SU-DHL-6 (cell line): ENCODE measurements around the gene GARIN5B.
A peak's percentile ranks its signal among the peaks of the same experiment; 100 is the strongest.

Experiments
- H2AFZ ChIP-seq: fragments of 200-600 bp; sonication (generic); 2 replicates; pipeline ENCODE4 v1.6.1; 2014; ENCODE audit warnings: low read depth, mild to moderate bottlenecking, moderate library complexity, mixed read lengths, antibody characterized with exemption, low read length; ENCODE audit not compliant: severe bottlenecking
- H3F3A ChIP-seq: fragments of 200-600 bp; shearing (Covaris generic); 2 replicates; pipeline ENCODE4 v1.6.0; 2016; ENCODE audit warnings: antibody characterized with exemption, mild to moderate bottlenecking; ENCODE audit not compliant: insufficient read depth
- H3K27ac ChIP-seq: fragments of 200-600 bp; sonication (generic); 2 replicates; pipeline ENCODE4 v1.5.1; 2016; ENCODE audit warnings: low read depth, mild to moderate bottlenecking, low read length, moderate library complexity, mixed read lengths
- H3K27me3 ChIP-seq: fragments of 200-600 bp; sonication (generic), shearing (Covaris generic); 2 replicates; pipeline ENCODE4 v1.6.0; 2014; ENCODE audit warnings: mild to moderate bottlenecking, low read length
- H3K36me3 ChIP-seq: fragments of 200-600 bp; sonication (generic); 2 replicates; pipeline ENCODE4 v1.6.1; 2014; ENCODE audit warnings: mild to moderate bottlenecking, low read length, mixed read lengths
- H3K4me2 ChIP-seq: fragments of 300-600, 200-600 bp; shearing (Covaris generic), sonication (generic); 2 replicates; pipeline ENCODE4 v1.6.0; 2014; ENCODE audit warnings: low read length, low read depth, mild to moderate bottlenecking; ENCODE audit not compliant: poor library complexity, severe bottlenecking
- H3K4me3 ChIP-seq: fragments of 200-600 bp; sonication (generic); 2 replicates; pipeline ENCODE4 v1.5.1; 2014; ENCODE audit warnings: antibody characterized with exemption, low read length, mild to moderate bottlenecking, mixed read lengths; ENCODE audit not compliant: insufficient read depth, poor library complexity, severe bottlenecking
- H3K79me2 ChIP-seq: fragments of 200-600 bp; sonication (generic); 2 replicates; pipeline ENCODE4 v1.6.1; 2014; ENCODE audit warnings: mild to moderate bottlenecking, low read length, moderate library complexity; ENCODE audit not compliant: insufficient read depth
- H3K9ac ChIP-seq: fragments of 200-600 bp; sonication (generic); 2 replicates; pipeline ENCODE4 v1.7.0; 2014; ENCODE audit warnings: mild to moderate bottlenecking, low read length
- H3K9me2 ChIP-seq: fragments of 200-600 bp; sonication (generic); replicated peaks from 2 replicates; pipeline ENCODE4 v1.6.1; 2014; ENCODE audit warnings: low read length; ENCODE audit not compliant: insufficient read depth
- H3K9me3 ChIP-seq: fragments of 200-600 bp; sonication (generic); 2 replicates; pipeline ENCODE4 v1.6.1; 2014; ENCODE audit warnings: low read length, mixed read lengths; ENCODE audit not compliant: insufficient read depth
- H4K20me1 ChIP-seq: fragments of 200-600 bp; sonication (generic); 2 replicates; pipeline ENCODE4 v1.6.1; 2014; ENCODE audit warnings: low read depth, mild to moderate bottlenecking, antibody characterized with exemption, low read length, moderate library complexity, mixed read lengths
- EZH2phosphoT487 ChIP-seq: fragments of 200-600 bp; sonication (generic), shearing (Covaris generic); conservative IDR thresholded peaks from 2 replicates; pipeline ENCODE4 v1.6.1; 2018; ENCODE audit warnings: mild to moderate bottlenecking, antibody characterized with exemption, low read length, moderate library complexity, mixed read lengths
- TF ChIP-seq, protein P1 (sequence below): fragments of 200-600 bp; sonication (generic); IDR thresholded peaks from one replicate; pipeline ENCODE4 v1.5.1; 2017; ENCODE audit warnings: antibody characterized with exemption, mild to moderate bottlenecking, low read length, moderate library complexity; ENCODE audit not compliant: insufficient read depth, poor library complexity, severe bottlenecking

GARIN5B gene

DNA sequence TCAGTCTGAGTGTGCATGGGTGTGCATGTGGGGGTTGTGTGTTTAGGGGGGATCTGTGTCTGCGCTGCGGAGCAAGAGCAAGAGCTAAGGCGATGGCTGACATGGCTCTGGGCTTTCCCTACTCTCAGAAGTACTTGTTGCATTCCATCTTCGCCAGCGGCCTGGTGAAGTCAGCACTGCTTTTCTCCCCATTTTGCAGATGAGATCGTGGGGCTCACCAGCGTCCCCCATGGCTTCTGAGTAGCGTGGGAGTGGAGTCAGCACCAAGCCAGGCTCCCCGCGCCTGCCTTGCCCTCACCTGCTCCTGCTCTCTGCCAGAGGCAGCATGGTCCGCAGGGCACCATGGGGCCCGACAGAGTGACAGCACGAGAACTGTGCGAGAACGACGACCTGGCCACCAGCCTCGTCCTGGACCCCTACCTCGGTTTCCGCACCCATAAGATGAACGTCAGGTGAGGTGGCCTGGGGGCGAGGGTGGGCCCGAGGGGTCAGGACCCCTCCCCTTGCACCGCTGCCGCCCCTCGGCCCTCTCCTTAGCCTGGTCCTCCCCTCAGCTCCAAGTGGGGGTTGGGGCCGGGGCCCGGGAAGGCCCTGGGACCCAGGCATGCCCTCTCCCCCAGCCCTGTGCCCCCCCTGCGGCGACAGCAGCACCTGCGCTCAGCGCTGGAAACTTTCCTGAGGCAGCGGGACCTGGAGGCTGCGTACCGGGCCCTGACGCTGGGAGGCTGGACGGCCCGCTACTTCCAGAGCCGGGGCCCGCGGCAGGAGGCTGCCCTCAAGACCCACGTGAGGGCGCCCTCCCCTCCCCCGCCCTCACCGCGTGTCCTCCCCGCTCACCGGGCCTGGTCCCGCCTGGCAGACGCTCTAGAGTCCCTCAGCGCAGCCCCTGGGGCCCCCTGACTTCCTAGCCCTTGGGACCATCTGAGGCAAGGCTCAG lies 21.2 kb downstream of the GARIN5B start:
- H4K20me1 ChIP-seq: no peaks in the 10 kb centered on the region
- peak overlapping the region; percentile 87 for H3K4me3 ChIP-seq
- H3K27me3 ChIP-seq: no peaks in the 10 kb centered on the region
- H3K4me2 ChIP-seq: peak overlapping the region; percentile 97
- no peaks in the 10 kb centered on the region for H3K9me3 ChIP-seq
- H3K79me2 ChIP-seq: 0 out of 2 replicates have a peak, but pooled peaks cover 8% of the 10 kb centered on the region
- H3K36me3 ChIP-seq: no peaks in the 10 kb centered on the region
- H3K9me2 ChIP-seq: no peaks in the 10 kb centered on the region
- no peaks in the 10 kb centered on the region for H3F3A ChIP-seq
- H3K27ac ChIP-seq: no peak overlapping the region
- no peak overlapping the region for H2AFZ ChIP-seq
- TF ChIP-seq EZH2phosphoT487: no peak
- TF ChIP-seq, protein P1, sequence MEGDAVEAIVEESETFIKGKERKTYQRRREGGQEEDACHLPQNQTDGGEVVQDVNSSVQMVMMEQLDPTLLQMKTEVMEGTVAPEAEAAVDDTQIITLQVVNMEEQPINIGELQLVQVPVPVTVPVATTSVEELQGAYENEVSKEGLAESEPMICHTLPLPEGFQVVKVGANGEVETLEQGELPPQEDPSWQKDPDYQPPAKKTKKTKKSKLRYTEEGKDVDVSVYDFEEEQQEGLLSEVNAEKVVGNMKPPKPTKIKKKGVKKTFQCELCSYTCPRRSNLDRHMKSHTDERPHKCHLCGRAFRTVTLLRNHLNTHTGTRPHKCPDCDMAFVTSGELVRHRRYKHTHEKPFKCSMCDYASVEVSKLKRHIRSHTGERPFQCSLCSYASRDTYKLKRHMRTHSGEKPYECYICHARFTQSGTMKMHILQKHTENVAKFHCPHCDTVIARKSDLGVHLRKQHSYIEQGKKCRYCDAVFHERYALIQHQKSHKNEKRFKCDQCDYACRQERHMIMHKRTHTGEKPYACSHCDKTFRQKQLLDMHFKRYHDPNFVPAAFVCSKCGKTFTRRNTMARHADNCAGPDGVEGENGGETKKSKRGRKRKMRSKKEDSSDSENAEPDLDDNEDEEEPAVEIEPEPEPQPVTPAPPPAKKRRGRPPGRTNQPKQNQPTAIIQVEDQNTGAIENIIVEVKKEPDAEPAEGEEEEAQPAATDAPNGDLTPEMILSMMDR: no peak
- H3K9ac ChIP-seq: peak overlapping the region; percentile 88

DNA sequence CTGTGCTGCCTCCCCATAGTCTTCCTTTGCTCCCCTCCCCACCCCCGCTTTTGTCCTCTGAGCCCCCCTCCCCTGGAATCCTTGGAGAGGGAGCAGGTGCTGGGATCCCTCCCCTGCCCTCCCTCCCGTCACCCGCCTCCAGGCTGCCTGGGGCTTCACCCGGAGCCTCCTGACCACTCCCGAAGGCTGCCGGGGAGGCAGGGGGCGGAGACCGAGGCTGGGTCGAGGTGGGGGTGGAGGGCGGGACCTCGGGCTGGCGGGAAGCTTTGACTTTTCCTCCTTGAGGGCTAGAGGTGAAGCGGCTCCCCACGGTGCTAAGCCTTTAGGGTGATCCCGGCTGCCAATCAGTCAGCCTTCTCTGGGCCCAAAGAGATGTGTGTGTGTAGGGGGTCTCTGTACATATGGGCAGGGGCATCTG lies 21.9 kb downstream of the GARIN5B start:
- Histone ChIP-seq H3K9ac (peak overlapping the region; percentile 88), H3F3A (no peaks in the 10 kb centered on the region), H3K27ac (peak overlapping the region; percentile 65; the same call in 1 of the 2 replicates), H3K79me2 (0 out of 2 replicates have a peak, but pooled peaks cover 8% of the 10 kb centered on the region), H3K9me3 (no peaks in the 10 kb centered on the region), H3K9me2 (no peaks in the 10 kb centered on the region), H3K36me3 (no peaks in the 10 kb centered on the region), H3K4me2 (peak overlapping the region; percentile 97), H2AFZ (no peak overlapping the region), H4K20me1 (no peaks in the 10 kb centered on the region), H3K27me3 (no peaks in the 10 kb centered on the region), H3K4me3 (peak overlapping the region; percentile 87)
- TF ChIP-seq, protein P1: no peak
- TF ChIP-seq EZH2phosphoT487: no peak

DNA sequence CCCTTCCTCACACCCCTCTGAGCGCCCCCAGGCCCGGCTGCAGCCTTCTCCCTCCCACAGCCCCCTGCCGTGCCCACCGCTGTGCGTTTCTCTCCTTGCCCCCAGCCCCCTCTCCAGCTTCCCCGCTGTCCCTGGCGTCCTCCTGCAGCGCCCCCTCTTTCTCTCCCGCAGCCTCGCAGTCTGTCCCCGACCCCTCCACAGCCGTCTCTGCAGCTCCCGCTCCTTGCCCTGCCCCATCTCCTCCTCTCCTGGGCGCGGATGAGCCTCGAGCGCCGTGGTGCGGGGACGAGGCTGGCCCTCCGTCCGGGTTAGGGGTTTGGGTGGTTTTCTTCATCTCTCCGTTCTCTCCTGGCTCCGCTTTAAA lies 22.3 kb downstream of the GARIN5B start:
- TF ChIP-seq, protein P1: peak; percentile 32
- no peak for TF ChIP-seq EZH2phosphoT487
- Histone ChIP-seq H3K9me2 (no peaks in the 10 kb centered on the region), H3K4me3 (peak overlapping the region; percentile 87), H3K9me3 (no peaks in the 10 kb centered on the region), H3K36me3 (no peaks in the 10 kb centered on the region), H3K4me2 (peak overlapping the region; percentile 97), H4K20me1 (no peaks in the 10 kb centered on the region), H3K79me2 (0 out of 2 replicates have a peak, but pooled peaks cover 8% of the 10 kb centered on the region), H3K27ac (peak overlapping the region; percentile 65; the same call in 1 of the 2 replicates), H3F3A (no peaks in the 10 kb centered on the region), H3K27me3 (no peaks in the 10 kb centered on the region), H2AFZ (no peak overlapping the region), H3K9ac (peak overlapping the region; percentile 88)
